ENCODE data around the gene MAPK8IP1. TPM values are rescaled to one million over a fixed set of nuclear protein-coding genes. Genes with fewer than 3 reads are reported as not detected.

The MAPK8IP1 gene
- polyA plus RNA-seq, 1 donor from 2014 or later: 58.8 TPM

DNA sequence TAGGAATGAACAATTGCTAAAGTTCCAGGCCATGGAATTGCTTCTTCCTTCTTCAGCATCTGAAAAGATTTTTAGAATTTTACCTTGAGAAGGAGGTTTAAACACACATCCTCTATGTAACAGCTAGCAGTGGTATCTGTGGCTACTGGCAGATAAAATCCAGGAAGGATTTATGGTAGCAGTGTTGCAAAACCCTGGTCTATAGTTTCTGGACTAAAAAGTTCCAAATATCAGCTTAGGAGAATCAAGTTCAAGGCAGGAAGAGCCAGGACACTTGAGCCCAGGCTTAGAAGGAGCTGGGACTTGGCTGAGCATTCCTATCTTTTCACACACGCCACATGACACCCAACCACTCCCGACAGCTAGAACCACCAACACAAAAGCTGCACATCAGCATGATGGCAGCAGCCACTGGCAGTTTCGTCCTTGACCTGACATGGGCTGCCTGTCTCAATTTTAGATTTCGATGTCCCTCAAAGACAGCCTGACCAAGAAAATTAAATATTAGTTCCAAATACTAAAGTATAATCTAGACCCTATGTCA is 51.1 kb downstream of the MAPK8IP1 start:
- Histone ChIP-seq H4K20me1 (ENCODE audit: insufficient read depth) (no peaks in the 10 kb centered on the region), H3K9me3 (ENCODE audit: low read length) (no peaks in the 10 kb centered on the region), H3K4me3 (ENCODE audit: low read length) (no peak overlapping the region), H3K36me3 (ENCODE audit: insufficient read depth, low read length) (peaks cover 11% of the 10 kb centered on the region), H3K4me2 (ENCODE audit: low read length) (no peak overlapping the region), H2AFZ (ENCODE audit: low read depth, low read length) (no peak overlapping the region), H3K27me3 (ENCODE audit: insufficient read depth, low read depth, low read length) (no peaks in the 10 kb centered on the region), H3K9me2 (ENCODE audit: insufficient read depth, low read length) (no peaks in the 10 kb centered on the region), H3K27ac (ENCODE audit: low read length) (no peak overlapping the region), H3K79me2 (replicated peaks; ENCODE audit: insufficient read depth, low read length) (no peaks in the 10 kb centered on the region), H3F3A (ENCODE audit: insufficient read depth, low read length, poor library complexity, severe bottlenecking) (no peaks in the 10 kb centered on the region), H3K9ac (ENCODE audit: low read length) (no peak overlapping the region)
- TF ChIP-seq, protein P1, sequence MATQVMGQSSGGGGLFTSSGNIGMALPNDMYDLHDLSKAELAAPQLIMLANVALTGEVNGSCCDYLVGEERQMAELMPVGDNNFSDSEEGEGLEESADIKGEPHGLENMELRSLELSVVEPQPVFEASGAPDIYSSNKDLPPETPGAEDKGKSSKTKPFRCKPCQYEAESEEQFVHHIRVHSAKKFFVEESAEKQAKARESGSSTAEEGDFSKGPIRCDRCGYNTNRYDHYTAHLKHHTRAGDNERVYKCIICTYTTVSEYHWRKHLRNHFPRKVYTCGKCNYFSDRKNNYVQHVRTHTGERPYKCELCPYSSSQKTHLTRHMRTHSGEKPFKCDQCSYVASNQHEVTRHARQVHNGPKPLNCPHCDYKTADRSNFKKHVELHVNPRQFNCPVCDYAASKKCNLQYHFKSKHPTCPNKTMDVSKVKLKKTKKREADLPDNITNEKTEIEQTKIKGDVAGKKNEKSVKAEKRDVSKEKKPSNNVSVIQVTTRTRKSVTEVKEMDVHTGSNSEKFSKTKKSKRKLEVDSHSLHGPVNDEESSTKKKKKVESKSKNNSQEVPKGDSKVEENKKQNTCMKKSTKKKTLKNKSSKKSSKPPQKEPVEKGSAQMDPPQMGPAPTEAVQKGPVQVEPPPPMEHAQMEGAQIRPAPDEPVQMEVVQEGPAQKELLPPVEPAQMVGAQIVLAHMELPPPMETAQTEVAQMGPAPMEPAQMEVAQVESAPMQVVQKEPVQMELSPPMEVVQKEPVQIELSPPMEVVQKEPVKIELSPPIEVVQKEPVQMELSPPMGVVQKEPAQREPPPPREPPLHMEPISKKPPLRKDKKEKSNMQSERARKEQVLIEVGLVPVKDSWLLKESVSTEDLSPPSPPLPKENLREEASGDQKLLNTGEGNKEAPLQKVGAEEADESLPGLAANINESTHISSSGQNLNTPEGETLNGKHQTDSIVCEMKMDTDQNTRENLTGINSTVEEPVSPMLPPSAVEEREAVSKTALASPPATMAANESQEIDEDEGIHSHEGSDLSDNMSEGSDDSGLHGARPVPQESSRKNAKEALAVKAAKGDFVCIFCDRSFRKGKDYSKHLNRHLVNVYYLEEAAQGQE (IDR thresholded peaks at IDR 0.05; ENCODE audit: borderline replicate concordance): no peak
- TF ChIP-seq MXI1 (conservative IDR thresholded peaks at IDR 0.05; ENCODE audit: poor library complexity, severe bottlenecking): no peak
- TF ChIP-seq RAD21 (conservative IDR thresholded peaks at IDR 0.05): no peak
- no peak for TF ChIP-seq SMC3 (conservative IDR thresholded peaks at IDR 0.05; ENCODE audit: poor library complexity)
- no peak for TF ChIP-seq EZH2 (IDR thresholded peaks at IDR 0.05; ENCODE audit: borderline replicate concordance, insufficient read depth, low read length, poor library complexity, severe bottlenecking)
- no peak for TF ChIP-seq EP300 (conservative IDR thresholded peaks at IDR 0.05; ENCODE audit: poor library complexity, severe bottlenecking)
- TF ChIP-seq, protein P2, sequence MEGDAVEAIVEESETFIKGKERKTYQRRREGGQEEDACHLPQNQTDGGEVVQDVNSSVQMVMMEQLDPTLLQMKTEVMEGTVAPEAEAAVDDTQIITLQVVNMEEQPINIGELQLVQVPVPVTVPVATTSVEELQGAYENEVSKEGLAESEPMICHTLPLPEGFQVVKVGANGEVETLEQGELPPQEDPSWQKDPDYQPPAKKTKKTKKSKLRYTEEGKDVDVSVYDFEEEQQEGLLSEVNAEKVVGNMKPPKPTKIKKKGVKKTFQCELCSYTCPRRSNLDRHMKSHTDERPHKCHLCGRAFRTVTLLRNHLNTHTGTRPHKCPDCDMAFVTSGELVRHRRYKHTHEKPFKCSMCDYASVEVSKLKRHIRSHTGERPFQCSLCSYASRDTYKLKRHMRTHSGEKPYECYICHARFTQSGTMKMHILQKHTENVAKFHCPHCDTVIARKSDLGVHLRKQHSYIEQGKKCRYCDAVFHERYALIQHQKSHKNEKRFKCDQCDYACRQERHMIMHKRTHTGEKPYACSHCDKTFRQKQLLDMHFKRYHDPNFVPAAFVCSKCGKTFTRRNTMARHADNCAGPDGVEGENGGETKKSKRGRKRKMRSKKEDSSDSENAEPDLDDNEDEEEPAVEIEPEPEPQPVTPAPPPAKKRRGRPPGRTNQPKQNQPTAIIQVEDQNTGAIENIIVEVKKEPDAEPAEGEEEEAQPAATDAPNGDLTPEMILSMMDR (IDR thresholded peaks at IDR 0.05; ENCODE audit: poor library complexity, severe bottlenecking): no peak
- TF ChIP-seq TAF1 (IDR thresholded peaks at IDR 0.05; ENCODE audit: low read depth): no peak
- no peak for TF ChIP-seq POLR2AphosphoS5 (IDR thresholded peaks at IDR 0.05)

DNA sequence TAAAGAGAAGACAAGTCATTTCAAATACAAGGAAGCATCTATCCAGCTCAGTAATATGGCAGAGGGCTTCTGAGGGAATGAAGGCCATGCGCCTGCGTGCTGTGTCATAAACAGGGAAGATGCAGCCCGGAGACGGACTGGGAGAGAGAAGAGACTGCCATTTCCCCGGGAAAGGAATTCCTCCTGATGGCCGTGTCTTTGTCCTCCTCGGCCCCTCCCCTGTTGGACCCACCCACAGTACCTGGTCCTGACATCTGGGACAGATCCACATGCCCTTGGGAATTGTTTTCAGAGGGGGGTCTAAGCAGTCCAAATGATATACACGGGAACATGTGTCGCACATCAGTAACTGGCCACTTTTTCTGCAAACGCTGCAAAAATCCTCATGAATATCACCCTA is 52.5 kb downstream of the MAPK8IP1 start:
- Histone ChIP-seq H4K20me1 (ENCODE audit: insufficient read depth) (no peaks in the 10 kb centered on the region), H3K9me2 (ENCODE audit: insufficient read depth, low read length) (no peaks in the 10 kb centered on the region), H3K79me2 (replicated peaks; ENCODE audit: insufficient read depth, low read length) (no peaks in the 10 kb centered on the region), H3F3A (ENCODE audit: insufficient read depth, low read length, poor library complexity, severe bottlenecking) (no peaks in the 10 kb centered on the region), H3K4me3 (ENCODE audit: low read length) (no peak overlapping the region), H2AFZ (ENCODE audit: low read depth, low read length) (no peak overlapping the region), H3K27me3 (ENCODE audit: insufficient read depth, low read depth, low read length) (no peaks in the 10 kb centered on the region), H3K9me3 (ENCODE audit: low read length) (no peaks in the 10 kb centered on the region), H3K4me2 (ENCODE audit: low read length) (no peak overlapping the region), H3K36me3 (ENCODE audit: insufficient read depth, low read length) (peaks cover 5% of the 10 kb centered on the region), H3K27ac (ENCODE audit: low read length) (no peak overlapping the region), H3K9ac (ENCODE audit: low read length) (no peak overlapping the region)
- TF ChIP-seq EP300 (conservative IDR thresholded peaks at IDR 0.05; ENCODE audit: poor library complexity, severe bottlenecking): no peak
- no peak for TF ChIP-seq POLR2AphosphoS5 (IDR thresholded peaks at IDR 0.05)
- TF ChIP-seq, protein P2 (IDR thresholded peaks at IDR 0.05; ENCODE audit: poor library complexity, severe bottlenecking): no peak
- TF ChIP-seq, protein P1 (IDR thresholded peaks at IDR 0.05; ENCODE audit: borderline replicate concordance): no peak
- no peak for TF ChIP-seq SMC3 (conservative IDR thresholded peaks at IDR 0.05; ENCODE audit: poor library complexity)
- no peak for TF ChIP-seq EZH2 (IDR thresholded peaks at IDR 0.05; ENCODE audit: borderline replicate concordance, insufficient read depth, low read length, poor library complexity, severe bottlenecking)
- TF ChIP-seq TAF1 (IDR thresholded peaks at IDR 0.05; ENCODE audit: low read depth): no peak
- TF ChIP-seq MXI1 (conservative IDR thresholded peaks at IDR 0.05; ENCODE audit: poor library complexity, severe bottlenecking): no peak
- no peak for TF ChIP-seq RAD21 (conservative IDR thresholded peaks at IDR 0.05)
